GM21528 (cell line): ENCODE data around the gene GRN.
"Not testable (repeated sequence)": the region's sequence is repeated elsewhere in the genome, so short reads cannot be mapped to it uniquely, and the experiment has no call there.

Source experiments
- ATAC-seq: cut with Tn5 transposase; IDR thresholded peaks from one replicate; pipeline ENCODE4 v1.9.1; 2021; ENCODE audit warnings: mild to moderate bottlenecking, moderate library complexity; ENCODE audit not compliant: unreplicated experiment, low FRiP score

The GRN gene

DNA sequence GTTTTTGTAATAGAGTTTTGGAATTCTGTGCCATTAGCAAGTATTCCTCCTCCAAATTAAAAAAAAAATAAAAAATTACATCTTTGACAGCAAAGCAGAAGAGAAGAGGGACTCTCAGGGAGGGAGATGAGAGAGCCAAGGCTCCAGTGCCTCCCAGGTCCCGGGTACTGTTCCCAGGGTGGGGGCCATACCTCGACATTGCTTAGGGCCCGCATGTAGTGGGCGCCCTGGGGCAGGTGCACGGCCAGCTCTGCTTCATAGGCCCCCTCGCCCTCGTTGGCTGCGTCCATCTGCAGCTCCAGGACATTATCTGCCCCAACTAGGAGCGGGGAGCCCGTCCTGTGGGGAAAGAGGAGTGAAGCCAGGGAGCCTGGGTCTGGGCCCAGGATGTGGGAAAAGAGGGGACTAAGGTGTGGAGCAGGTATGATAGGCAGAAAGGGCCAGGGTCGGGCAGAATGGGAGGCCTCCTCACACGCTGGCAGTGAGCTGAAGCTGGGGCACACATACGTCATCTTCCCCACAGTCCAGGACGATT, 33.1 kb downstream of the GRN start:
- ATAC-seq, result no peak

DNA sequence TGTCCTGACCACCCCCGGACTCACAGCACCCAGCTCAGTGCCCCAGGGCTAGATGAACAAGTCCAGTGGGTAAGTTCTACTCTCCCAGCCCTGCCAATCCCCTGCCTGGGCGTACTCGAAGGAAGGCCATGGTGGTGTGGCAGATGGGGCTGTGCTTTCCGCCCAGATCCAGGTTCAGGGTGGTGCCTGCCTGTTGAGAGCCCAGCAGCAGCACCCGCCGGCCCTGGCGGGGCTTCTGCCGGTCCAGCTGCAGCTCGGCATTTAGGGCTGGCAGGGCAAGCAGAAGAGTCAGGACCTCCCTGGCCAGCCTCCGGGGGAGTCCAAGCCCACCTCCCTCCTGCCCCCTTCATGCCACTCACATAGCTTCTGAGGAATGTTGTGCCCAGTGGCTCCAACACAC, 34.8 kb downstream of the GRN start:
- ATAC-seq, result no peak

GRCh38 chr17:44380767-44381166, 35.7 kb downstream of the GRN start:
- ATAC-seq, result no peak

- ATAC-seq, result no peak
Observed at GRCh38 chr17:44381810-44382305, 36.8 kb downstream of the GRN start.

DNA sequence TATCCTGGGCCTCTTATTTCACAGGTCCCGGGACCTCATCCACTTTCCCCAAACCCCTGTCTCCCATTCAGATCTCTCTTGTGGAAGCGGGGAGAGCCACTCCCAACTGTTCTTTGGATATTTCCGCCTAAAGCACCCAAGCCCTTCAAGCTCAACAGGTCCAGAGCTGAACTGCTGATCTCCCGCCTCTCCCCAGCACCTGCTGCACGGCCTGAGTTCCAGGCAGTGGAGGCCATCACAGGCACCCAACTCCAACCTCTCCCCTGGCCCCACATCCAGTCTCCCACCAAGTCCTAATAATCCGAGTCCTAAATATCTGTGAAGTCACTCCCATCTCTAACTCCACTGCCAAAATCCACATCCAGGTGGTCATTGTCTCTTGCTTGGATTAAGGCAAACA, 37.8 kb downstream of the GRN start:
- ATAC-seq, result no peak

DNA sequence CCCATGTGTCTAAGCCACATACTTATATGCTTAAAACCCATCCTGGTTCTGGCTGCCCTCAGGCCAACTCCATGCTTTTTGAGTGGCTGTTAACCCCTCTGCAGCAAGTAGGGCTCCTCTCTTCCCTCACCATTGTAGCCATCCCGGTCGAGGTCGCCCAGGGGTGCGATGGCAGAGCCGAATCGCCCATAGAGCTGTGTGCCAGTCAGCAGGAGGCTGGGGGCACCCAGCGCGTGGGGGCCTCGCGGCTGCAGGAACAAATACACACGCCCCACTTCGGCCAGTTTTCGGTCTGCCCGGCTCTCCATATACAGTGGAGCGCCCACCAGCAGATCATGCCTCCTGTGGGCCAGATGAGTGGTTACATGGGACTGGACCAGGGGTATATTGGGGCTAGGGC, 38.3 kb downstream of the GRN start:
- no peak for ATAC-seq

DNA sequence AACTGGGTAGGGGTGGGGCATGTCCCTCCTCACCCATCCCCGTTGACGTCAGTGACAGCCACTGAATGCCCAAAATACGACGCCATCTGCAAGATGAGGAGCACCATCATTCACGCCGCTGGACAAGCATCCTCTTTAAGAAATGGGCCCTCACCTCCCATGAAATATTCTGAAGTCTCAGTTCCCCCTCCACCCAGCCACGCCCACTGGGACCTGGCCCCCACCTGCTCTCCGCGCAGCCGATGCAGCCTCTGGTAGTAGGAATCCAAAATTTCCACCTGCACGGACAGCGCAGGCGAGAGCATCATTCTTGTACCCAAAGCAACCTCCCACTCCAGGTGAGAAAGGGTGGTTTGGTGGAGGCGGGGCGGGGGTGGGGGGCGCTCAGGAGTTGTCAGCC, 38.8 kb downstream of the GRN start:
- ATAC-seq, result no peak

GRCh38 chr17:44384281-44384822, 39.2 kb downstream of the GRN start:
- ATAC-seq, result no peak

- no peak for ATAC-seq
Observed at GRCh38 chr17:44384823-44385286, 39.8 kb downstream of the GRN start.

GRCh38 chr17:44385287-44386181, 40.4 kb downstream of the GRN start:
- ATAC-seq, result no peak

DNA sequence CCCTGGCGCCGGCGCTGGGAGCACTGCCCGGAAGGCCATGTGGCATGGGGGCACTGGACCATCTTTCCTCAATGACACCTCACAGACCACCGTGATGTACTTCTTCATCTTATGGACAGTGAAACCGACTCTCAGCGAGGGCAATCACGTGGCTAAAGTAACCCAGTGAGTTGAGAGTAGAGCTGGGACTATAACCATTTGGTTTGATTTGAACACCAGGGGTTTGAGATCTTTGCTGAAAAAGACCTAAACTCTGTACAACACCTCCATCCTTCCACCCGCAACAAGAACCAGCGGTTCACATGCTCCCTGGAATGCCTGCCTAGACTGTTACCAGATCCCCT, 41.1 kb downstream of the GRN start:
- no peak for ATAC-seq

- ATAC-seq, result no peak
Observed at GRCh38 chr17:44387804-44388203, 42.7 kb downstream of the GRN start.

GRCh38 chr17:44389281-44389680, 44.2 kb downstream of the GRN start, which contains the start of gene ITGA2B:
Gene ITGA2B (minus strand): TSS chr17:44389649. CDS start chr17:44389473, 176 bp downstream.
- ATAC-seq, result no peak

GRCh38 chr17:44389723-44390202, 44.7 kb downstream of the GRN start:
- ATAC-seq, result no peak

GRCh38 chr17:44390250-44390870, 45.3 kb downstream of the GRN start:
- ATAC-seq, result no peak

- ATAC-seq, result not testable (repeated sequence)
Observed at GRCh38 chr17:44394112-44394511, 49.0 kb downstream of the GRN start.

DNA sequence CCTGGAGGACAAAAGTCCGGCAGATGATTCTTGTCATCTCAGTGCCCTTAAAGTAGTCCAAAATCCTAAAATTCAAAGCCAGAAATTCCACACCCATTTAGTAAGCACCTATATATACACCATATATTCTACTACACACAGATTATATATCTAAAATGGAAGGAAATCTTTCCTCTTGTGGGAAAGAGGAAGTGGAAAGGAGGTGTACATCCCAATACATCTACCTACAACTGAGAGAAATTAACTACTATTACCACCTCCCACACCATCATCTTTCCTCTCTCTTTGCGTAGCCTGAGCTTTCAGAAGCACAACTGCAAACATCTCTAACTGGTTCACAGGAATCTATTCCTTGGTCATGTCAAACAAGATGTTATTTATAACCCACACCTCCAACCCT, 49.7 kb downstream of the GRN start:
- ATAC-seq, result no peak

DNA sequence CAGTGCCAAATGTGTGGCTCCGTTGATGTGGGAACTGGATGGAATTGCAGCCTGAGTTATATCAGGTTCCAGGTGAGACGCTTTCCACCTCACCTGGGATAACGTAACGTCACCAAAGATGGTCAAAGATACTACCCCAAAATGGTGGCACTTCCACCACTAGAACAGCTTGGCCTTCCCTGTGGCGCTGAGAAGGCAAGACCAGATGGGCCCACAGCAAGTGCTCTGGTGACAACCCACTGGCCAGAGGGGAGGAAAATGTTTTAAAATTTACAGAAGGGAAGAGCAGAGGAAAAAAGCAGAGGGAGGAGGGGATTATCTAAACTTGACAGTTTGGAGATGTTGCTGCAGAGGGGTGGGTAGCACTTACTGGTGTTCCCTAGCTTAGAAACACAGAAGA, 51.8 kb downstream of the GRN start:
- no peak for ATAC-seq

DNA sequence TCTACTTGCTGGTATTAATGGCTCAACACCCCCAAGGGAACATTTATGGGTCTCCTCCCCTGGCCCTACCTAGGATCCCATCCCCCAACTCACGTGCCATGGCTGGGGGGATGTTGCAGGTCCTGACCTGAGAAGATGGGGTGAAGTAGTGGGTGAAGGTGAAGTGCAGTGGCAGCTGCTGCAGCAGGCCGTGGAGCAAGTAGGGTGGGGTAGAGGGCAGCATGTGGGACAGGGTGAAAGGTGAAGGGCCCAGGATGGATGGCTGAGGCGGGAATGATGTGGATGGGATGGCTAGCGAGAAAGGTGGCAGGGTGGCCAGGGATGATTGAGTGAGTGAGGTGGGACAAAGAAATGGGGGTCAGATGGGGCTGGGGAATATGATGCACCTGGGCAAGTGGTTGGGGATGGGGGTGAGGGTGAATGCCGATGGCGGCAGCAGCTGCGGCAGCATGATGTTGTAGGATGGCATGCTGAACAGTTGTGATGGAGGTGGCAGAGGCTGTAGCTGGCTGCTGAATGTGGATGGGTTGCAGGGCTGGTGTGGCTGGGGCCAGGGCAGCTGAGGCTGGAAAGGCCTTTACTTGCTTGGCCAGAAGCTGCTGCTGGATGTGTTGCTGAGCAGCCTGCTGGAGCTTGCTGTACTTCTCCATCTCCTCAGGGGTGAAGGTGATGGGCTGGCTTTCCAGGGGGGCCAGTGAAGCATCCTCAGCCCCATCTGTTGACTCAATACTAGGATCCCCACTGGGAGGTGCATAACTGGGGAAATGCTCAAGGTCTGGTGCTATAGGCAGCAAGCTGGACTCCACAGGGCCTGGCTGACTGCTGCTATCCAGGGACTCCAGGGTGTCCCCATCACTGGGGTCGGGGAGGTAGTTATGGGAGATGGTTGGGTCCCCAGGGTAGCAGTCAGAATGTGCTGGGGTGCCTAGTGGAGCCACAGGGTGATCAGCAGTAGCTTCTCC, 52.7 kb downstream of the GRN start:
- ATAC-seq, result no peak
